VCaP (cell line): Measurements from ENCODE around the gene MLXIPL.
"Not testable (repeated sequence)": the region's sequence is repeated elsewhere in the genome, so short reads cannot be mapped to it uniquely, and the experiment has no call there.

Experiments used
- H3K27ac ChIP-seq: fragments of 450-650 bp; 2 replicates; pipeline ENCODE4 v1.5.1; 2017
- TF ChIP-seq, protein P1 (sequence below): fragments of 450-650 bp; conservative IDR thresholded peaks from 2 replicates; pipeline ENCODE4 v1.5.1; 2017; ENCODE audit warnings: mild to moderate bottlenecking, moderate library complexity

The MLXIPL gene

DNA sequence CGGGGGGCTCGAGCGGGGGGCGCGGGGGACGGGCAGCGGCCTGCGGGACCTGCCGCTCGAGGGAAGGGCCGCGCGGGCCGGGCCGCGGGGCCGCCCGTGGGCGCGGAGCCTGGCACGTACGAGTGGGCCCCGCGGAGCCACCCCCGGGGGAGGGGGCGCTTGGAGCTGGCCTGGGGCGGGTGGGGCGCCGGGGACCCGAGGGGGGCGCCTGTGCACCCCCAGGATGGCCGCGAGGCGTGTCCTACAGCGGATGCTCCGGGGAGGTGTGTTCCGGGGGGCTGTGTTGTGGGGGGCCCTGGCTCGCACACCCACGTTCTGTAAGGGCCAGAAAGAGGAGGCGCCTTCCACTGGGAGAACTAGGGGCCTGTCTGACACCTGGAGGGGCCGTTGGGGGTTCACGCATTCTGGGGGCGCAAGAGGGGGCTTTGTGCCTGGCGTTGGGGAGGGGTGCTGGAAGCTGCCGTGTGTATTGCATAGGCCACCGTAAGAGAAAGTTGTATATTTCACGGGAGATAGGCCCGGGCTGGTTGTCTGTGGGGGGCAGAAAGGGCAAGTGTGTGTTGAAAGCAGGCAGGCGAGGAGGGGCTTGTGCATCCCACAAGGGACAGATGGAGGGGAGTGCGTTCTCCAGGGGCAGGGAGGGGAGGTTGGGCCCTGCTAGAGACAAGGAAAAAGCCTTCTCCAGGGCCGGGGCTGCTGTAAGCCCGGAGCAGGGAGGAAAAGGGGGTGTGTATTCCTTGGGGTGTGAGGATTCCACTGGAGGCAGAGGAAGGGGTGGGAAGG lies 44.0 kb upstream of the MLXIPL start:
- H3K27ac ChIP-seq = peak overlapping the region; percentile 84
- TF ChIP-seq, protein P1, sequence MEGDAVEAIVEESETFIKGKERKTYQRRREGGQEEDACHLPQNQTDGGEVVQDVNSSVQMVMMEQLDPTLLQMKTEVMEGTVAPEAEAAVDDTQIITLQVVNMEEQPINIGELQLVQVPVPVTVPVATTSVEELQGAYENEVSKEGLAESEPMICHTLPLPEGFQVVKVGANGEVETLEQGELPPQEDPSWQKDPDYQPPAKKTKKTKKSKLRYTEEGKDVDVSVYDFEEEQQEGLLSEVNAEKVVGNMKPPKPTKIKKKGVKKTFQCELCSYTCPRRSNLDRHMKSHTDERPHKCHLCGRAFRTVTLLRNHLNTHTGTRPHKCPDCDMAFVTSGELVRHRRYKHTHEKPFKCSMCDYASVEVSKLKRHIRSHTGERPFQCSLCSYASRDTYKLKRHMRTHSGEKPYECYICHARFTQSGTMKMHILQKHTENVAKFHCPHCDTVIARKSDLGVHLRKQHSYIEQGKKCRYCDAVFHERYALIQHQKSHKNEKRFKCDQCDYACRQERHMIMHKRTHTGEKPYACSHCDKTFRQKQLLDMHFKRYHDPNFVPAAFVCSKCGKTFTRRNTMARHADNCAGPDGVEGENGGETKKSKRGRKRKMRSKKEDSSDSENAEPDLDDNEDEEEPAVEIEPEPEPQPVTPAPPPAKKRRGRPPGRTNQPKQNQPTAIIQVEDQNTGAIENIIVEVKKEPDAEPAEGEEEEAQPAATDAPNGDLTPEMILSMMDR = no peak

DNA sequence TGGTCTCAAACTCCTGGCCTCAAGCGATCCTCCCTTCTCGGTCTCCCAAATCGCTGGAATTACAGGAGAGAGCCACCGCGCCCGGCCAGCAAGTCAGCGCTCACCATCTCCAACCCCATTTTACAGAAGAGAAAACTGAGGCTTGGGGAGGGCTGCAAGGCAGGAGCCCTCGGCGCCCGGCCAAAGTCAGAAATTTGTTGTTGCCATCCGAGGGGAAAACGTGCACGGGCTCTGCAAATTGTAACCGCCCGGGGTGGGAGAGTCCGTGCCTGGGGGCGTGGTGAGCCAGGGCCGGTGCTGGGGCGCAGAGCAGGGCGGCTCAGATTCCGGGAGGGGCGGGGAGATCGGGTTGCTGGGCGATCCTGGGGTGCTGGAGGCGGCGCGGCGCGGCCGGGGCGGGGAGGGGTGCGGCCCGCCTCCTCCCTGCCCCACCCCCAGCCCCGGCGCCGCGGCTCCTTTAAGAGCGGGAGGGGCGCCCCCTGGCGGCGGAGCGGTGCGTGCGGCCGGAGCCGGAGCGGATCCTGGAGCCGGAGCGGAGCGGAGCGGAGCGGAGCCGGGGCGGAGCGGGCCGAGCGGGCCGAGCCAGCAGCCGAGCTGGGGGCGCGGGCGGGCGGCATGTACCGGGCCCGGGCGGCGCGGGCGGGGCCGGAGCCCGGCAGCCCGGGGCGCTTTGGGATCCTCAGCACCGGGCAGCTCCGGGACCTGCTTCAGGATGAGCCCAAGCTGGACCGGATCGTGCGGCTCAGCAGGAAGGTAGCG lies 43.2 kb upstream of the MLXIPL start, which contains the start of gene VPS37D:
Gene VPS37D (plus strand): TSS at position 488 of the 759 bp plus-strand sequence. CDS start 128 bp downstream, at position 616.
- TF ChIP-seq, protein P1 = peak; percentile 97
- peak within 1 kb of the TSS; percentile 84 for H3K27ac ChIP-seq

DNA sequence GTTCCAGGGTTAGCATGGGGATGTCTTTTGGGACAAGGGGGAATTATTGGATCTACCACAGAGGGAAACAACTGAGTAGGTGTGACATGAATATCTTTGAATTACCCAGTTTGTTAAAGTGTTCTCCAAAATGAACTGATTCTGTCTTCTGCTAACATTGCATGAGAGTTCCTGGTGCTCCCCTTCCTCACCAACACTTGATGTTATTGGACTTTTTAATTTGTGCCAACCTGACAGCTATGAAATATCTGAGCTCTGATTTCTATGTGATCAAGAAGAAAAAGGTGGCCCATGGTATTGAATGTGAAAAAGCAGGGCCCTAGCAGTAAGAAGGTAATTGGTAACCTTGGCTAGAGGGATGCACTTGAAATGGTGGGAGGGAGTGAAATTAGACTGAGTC lies 38.7 kb upstream of the MLXIPL start:
- TF ChIP-seq, protein P1 = no peak
- no peak overlapping the region for H3K27ac ChIP-seq

DNA sequence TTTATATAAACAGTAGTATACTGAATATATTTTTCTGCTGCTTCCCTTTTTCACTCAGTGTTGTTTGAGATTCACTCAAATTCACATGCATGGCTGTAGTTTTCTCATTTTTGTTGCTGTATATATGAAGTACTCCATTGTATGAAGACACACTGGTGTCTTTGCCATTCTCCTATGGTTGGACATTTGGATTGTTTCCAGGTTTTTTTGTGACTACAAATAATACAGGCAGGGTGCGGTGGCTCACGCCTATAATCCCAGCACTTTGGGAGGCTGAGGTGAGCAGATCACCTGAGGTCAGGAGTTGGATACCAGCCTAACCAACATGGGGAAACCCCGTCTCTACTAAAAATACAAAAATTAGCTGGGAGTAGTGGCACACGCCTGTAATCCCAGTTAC lies 36.3 kb upstream of the MLXIPL start:
- H3K27ac ChIP-seq = not testable (repeated sequence)

DNA sequence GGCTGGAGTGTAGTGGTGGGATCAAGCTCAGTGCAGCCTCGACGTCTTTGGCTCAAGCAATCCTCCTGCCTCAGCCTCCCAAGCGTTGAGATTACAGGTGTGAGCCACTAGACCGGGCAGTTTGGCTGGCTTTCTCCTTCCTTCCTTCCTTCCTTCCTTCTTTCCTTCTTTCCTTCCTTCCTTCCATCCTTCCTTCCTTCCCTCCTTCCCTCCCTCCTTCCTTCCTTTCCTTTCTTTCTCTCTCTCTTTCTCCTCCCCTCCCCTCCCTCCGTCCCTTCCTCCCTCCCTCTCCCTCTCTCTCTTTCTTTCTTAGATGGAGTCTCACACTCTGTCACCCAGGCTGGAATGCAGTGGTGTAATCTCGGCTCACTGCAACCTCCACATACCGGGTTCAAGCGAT lies 35.7 kb upstream of the MLXIPL start:
- TF ChIP-seq, protein P1 = no peak
- no peak overlapping the region for H3K27ac ChIP-seq

DNA sequence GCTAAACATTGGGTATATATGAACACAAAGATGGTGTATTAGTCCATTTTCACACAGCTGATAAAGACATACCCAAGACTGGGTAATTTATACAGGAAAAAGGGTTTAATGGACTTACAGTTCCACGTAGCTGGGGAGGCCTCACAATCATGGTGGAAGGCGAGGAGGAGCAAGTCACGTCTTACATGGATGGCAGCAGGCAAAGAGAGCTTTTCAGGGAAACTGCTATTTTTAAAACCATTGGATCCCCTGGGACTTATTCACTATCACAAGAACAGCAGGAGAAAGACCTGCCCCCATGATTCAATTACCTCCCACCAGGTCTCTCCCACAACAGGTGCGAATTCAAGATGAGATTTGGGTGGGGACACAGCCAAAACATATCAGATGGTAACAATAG lies 31.0 kb upstream of the MLXIPL start:
- not testable (repeated sequence) for H3K27ac ChIP-seq

DNA sequence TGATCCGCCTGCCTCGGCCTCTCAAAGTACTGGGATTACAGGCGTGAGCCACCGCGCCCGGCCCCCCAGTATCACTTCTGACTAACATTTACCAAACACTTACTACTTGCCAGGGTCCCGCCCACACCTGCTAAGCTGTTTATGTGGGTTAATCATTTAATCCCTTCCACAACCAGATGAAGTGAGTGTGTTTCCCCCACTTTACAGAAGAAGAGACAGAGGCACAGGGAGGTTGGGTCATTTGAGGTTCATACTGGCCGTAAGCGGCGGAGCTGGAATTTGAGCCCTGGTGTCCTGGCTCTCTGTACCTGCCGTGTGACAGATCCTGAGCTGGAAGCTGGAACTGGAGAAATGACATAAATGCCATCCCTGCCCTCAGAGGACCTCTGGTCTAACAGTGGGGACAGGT lies 28.2 kb upstream of the MLXIPL start:
- no peak overlapping the region for H3K27ac ChIP-seq
- TF ChIP-seq, protein P1 = no peak

DNA sequence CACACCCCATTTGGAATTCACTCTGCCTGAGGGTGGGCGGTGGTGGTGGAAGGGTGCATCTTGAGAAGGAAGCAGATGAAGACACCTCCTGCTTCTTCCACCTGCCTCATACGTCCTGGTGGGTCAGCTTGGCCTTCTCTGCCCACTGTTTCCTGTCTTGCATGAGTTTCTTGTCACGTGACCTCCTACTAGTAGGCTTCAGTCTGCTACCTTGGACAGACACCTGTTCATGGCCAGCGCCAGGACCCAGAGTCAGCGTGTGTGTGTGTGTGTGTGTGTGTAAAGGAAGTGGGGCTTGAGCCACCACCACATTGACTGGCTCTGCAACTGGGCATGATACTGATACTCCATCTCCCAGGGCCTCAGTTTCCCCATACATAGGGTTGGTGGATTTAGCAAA lies 26.2 kb upstream of the MLXIPL start:
- TF ChIP-seq, protein P1 = no peak
- no peak overlapping the region for H3K27ac ChIP-seq
